ENCODE data around the gene PIP5KL1.

Gene PIP5KL1

DNA sequence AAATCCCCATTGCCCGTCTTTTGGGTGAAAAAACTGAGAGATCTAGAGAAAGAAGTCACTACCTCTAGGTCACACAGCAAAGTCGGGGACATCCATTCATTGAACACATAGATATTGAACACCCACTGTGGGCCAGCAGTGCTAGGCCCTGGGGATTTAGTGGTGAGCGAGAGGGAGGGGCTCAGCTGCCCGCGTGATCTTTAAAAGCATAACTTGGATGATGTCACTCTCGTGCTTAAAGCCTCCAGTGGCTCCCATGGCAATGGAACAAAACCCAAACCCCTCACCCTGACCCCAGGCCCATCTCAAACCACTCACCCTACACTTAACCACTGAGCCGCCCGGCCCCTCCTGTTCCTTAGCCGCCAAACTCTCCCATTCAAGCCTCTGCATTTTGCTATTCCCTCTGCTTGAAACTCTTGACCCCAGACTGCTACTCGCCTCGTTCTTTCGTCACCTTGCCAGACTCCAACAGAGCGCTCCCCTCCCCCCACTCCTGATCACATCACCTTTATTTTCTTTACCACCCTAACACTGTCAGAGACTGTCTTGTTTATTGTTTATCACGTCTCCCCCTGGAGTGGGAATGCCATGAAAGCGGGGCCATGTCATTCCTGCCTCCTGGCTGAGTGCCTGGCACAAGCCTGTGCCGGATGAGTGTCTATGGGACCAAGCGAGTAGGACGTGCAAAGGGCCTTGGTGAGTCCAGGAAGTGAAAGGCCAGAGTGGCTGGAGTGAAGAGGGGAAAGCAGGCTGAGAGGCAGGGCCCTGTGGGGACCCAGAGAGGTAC lies 710 bp upstream of the PIP5KL1 start:
- peak; percentile 69 for DNase-seq (ENCODE audit: low read depth)

GRCh38 chr9:127929625-127929979 lies 975 bp downstream of the PIP5KL1 start:
- no peak for DNase-seq (ENCODE audit: low read depth)

GRCh38 chr9:127928676-127929624 lies 1.6 kb downstream of the PIP5KL1 start:
- no peak for DNase-seq (ENCODE audit: low read depth)

DNA sequence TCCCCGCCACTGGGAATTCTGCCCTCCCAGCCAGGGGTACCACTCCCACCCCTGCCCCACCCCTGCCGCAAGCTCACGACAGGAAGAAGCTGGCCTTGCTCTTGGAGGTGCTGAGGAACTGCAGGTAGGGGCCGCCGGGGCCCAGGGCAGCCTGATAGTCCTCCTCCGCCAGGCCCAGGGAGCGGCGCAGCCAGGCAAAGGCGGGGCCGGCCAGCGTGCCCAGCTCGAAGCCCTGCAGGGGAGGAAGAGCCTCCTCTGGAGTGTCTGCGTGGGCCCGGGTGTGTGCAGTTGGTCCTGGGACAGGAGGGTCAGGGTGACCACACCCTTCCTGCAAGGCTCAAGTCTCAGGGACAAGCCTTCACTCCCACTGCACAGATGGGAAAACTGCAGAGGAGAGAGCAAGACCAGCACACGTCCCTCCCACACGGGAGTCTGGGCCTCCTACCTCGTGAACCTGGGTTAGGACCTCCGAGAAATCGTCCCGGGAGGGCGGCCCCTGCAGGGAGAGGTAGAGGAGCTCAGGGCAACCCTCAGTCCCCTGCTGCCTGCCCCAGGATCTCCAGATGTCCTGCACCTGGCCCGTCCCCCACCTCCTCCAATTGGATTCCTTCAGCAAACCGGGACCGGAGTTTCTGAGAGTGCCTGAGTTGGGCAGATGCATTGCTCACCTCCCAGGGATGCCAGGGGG lies 2.4 kb downstream of the PIP5KL1 start:
- no peak for DNase-seq (ENCODE audit: low read depth)

GRCh38 chr9:127927201-127927987 lies 3.2 kb downstream of the PIP5KL1 start:
- DNase-seq (ENCODE audit: low read depth): no peak

DNA sequence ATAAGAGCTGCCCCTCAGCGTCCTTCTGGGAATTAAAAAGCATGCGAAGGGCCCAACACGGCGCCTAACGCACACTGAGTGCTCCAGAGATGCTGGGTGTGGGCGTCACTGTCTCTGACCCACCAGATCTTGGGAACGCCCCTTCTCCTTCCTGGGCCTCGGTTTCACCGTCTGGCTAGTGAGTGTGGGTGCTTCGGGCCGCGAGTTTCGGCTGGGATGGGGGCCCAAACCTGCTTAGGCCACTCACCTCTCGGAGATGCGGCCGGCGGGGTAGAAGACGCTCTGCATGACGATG lies 3.7 kb downstream of the PIP5KL1 start:
- DNase-seq (ENCODE audit: low read depth): no peak

- DNase-seq (ENCODE audit: low read depth): no peak
Observed at GRCh38 chr9:127925959-127926905, 4.3 kb downstream of the PIP5KL1 start.

DNA sequence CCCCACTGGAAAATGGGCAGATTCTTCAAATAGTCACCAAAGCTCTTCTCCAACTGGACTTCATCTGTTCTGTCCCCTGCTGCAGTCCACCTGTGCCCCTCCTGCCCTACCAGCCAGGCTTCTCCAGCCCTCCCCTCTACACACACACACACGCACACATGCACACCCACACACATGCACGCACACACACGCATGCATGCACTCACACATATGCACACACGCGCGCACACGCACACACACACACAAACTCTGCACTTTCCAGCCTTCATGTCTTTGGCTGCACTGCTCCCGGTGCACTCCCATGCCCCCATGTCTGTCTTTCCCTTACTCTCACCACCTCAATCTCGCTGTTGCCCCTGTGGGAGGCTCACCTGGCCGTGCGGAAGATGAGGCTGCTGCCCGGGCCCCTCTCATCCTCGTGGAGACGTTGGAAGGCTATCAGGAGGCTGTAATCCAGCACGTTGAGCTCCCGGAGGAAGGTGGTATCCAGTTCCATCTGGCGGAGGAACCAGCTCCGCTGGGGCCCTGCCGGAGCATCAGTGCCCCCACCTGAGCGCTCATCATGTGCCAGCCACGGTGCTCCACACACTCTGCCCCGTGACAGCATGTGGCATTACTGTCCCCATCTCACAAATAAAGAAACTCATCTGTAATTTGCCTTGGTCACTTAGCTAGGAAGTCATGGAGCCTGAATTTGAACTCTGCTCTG lies 5.7 kb downstream of the PIP5KL1 start:
- DNase-seq (ENCODE audit: low read depth): no peak

- DNase-seq (ENCODE audit: low read depth): peak; percentile 88
Observed at GRCh38 chr9:127923771-127924170, 6.8 kb downstream of the PIP5KL1 start.

GRCh38 chr9:127923046-127923445 lies 7.5 kb downstream of the PIP5KL1 start:
- no peak for DNase-seq (ENCODE audit: low read depth)

GRCh38 chr9:127921557-127922120 lies 8.9 kb downstream of the PIP5KL1 start:
- peak; percentile 35 for DNase-seq (ENCODE audit: low read depth)

DNA sequence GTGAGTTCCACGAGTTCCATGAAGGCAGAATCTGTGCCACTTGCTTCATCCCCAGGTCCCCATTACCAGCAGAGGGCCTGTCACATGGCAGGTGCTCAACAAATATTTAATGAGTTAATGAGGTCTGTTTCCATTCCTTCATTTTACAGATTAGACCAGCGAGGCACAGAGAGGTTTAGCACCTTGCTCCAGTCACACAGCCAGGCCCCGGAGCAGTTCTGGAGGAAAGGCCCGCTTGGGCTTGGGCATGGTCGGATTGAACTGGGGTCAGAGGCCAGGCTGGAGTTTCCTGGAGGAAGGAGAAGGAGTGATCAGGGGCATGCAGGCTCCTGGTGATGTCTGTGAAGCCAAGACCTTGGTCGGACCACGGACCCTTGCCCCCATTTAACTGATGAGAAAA lies 9.8 kb downstream of the PIP5KL1 start:
- no peak for DNase-seq (ENCODE audit: low read depth)

- peak; percentile 97 for DNase-seq (ENCODE audit: low read depth)
Observed at GRCh38 chr9:127919253-127919815, 11.2 kb downstream of the PIP5KL1 start.

- DNase-seq (ENCODE audit: low read depth): no peak
Observed at GRCh38 chr9:127918183-127919107, 12.1 kb downstream of the PIP5KL1 start.

DNA sequence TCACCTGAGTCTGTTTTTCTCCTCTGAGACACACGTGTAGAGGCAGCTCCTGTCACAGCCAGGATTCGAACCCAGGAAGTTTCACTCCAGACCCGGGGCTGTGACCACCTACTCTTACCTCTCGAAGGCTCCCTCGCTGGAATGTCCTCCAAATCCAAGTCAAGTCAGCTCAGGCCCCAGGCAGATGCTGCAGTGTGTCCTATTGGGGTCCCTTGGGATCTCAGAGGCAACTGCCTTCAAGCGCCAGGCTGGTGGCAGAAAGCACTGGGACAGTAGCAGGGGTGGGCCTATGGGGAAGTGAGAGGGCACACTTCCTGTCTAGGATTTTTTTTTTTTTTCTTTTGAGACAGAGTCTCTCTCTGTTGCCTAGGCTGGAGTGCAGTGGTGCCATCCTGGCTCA lies 13.0 kb downstream of the PIP5KL1 start:
- no peak for DNase-seq (ENCODE audit: low read depth)

- DNase-seq (ENCODE audit: low read depth): peak; percentile 79
Observed at GRCh38 chr9:127916720-127917581, 13.6 kb downstream of the PIP5KL1 start, which contains the start of gene ST6GALNAC4. Gene ST6GALNAC4, minus strand, starts transcription at chr9:127917041. Its CDS starts 622 bp downstream, at chr9:127916419.

Data from amniotic epithelial cell (primary cell).